Peyer's patch (tissue), 4 donors: ENCODE data around the gene GM2A.

Source experiments
- CTCF ChIP-seq, 6 experiments: fragments of 450-650 bp in 4 of 6; fragments of 200-600 bp in 2 of 6; sonication (generic) in 1 of 6; IDR thresholded peaks; one replicate each; pipeline ENCODE4 v1.5.1; 2017 to 2019; ENCODE audit warnings: antibody characterized with exemption in 6 of 6, mild to moderate bottlenecking in 3 of 6, moderate library complexity in 1 of 6
- POLR2A ChIP-seq, 2 donors: fragments of 450-650 bp; IDR thresholded peaks; one replicate each; pipeline ENCODE4 v1.5.1; 2017; ENCODE audit warnings: antibody characterized with exemption in 2 of 2, mild to moderate bottlenecking in 2 of 2, moderate library complexity in 2 of 2

- TF ChIP-seq POLR2A (IDR thresholded peaks at IDR 0.05) (no peak), CTCF (IDR thresholded peaks at IDR 0.05) (no peak)
Observed at GRCh38 chr5:151248651-151249050, 4.3 kb upstream of the GM2A start.
